Stomach smooth muscle (tissue), 2 donors: ENCODE data around the gene KIAA0408.
"Not testable (repeated sequence)": the region's sequence is repeated elsewhere in the genome, so short reads cannot be mapped to it uniquely, and the experiment has no call there.

Experiments
- H3K27ac ChIP-seq: one replicate; pipeline ENCODE4 v1.7.0; 2013; ENCODE audit warnings: mild to moderate bottlenecking, low read length, inconsistent platforms
- H3K27me3 ChIP-seq, 2 donors: one replicate each; pipeline ENCODE4 v1.7.0; 2013; ENCODE audit warnings: low read length in 2 of 2; ENCODE audit not compliant: insufficient read depth in 2 of 2, control insufficient read depth in 1 of 2
- H3K36me3 ChIP-seq, 2 donors: one replicate each; pipeline ENCODE4 v1.7.0; 2013; ENCODE audit warnings: low read length in 2 of 2; ENCODE audit not compliant: control insufficient read depth in 2 of 2, insufficient read depth in 2 of 2
- H3K4me1 ChIP-seq: one replicate; pipeline ENCODE4 v1.7.0; 2013; ENCODE audit warnings: low read length; ENCODE audit not compliant: control insufficient read depth, insufficient read depth
- H3K4me3 ChIP-seq, 2 donors: one replicate each; pipeline ENCODE4 v1.7.0; 2013; ENCODE audit warnings: low read length in 2 of 2
- H3K9ac ChIP-seq, 2 donors: one replicate each; pipeline ENCODE4 v1.7.0; 2013; ENCODE audit warnings: low read length in 2 of 2, mild to moderate bottlenecking in 1 of 2
- H3K9me3 ChIP-seq, 2 donors: one replicate each; pipeline ENCODE4 v1.7.0; 2013; ENCODE audit warnings: low read length in 2 of 2; ENCODE audit not compliant: control insufficient read depth in 2 of 2
- donor health status: healthy.
- donor health status: Pancreatic carcinoma.

KIAA0408 gene

GRCh38 chr6:127413123-127413522 lies 46.1 kb downstream of the KIAA0408 start:
- H3K4me3 ChIP-seq, H3K27me3 ChIP-seq, H3K9ac ChIP-seq, H3K27ac ChIP-seq, H3K9me3 ChIP-seq, H3K4me1 ChIP-seq, H3K36me3 ChIP-seq: not testable (repeated sequence)

GRCh38 chr6:127412016-127412415 lies 47.2 kb downstream of the KIAA0408 start:
- not testable (repeated sequence) for H3K36me3 ChIP-seq, H3K4me1 ChIP-seq, H3K4me3 ChIP-seq, H3K9me3 ChIP-seq, H3K27me3 ChIP-seq, H3K9ac ChIP-seq, H3K27ac ChIP-seq
